Caco-2 (cell line): ENCODE data around the gene ABCA5. TPM values are rescaled to one million over a fixed set of nuclear protein-coding genes. Genes with fewer than 3 reads are reported as not detected.

Experiments
- BruUV-seq: library from RNA; stranded (reverse); fragments of 400-500 nt; replicated peaks from 2 replicates; lab custom pipeline; 2021; lab: Mats Ljungman, UMichigan
- CTCF ChIA-PET: fragments of 300-600 bp; sonication (Branson Sonifier 250); formaldehyde crosslinking; loops from one replicate; lab custom pipeline; 2022; ENCODE audit warnings: antibody characterized with exemption; lab: Charles Lee
- POLR2A ChIA-PET: fragments of 300-600 bp; sonication (Branson Sonifier 250); formaldehyde crosslinking; loops from one replicate; lab custom pipeline; 2022; ENCODE audit warnings: antibody characterized with exemption; lab: Charles Lee
- DNase-seq, 2 experiments: peaks; one replicate each; pipeline versions ENCODE4 v3.0.0 to v3.0.0-alpha.2; 2020 to 2022
- H3K27me3 ChIP-seq: replicated peaks from 2 replicates; pipeline ENCODE4 v1.6.0; 2011; ENCODE audit warnings: low read length; ENCODE audit not compliant: control insufficient read depth, insufficient read depth
- H3K36me3 ChIP-seq: 2 replicates; pipeline ENCODE4 v1.5.1; 2011; ENCODE audit warnings: low read length; ENCODE audit not compliant: control insufficient read depth, insufficient read depth
- H3K4me1 ChIP-seq: fragments of 250-450 bp; sonication (Bioruptor Pico); 2 replicates; pipeline ENCODE4 v1.5.1; 2020; ENCODE audit warnings: mild to moderate bottlenecking
- H3K4me3 ChIP-seq: 2 replicates; pipeline ENCODE4 v1.5.1; 2011; ENCODE audit warnings: low read depth, mild to moderate bottlenecking, control low read depth, low read length
- H3K9me3 ChIP-seq: fragments of 250-450 bp; sonication (Bioruptor Pico); 2 replicates; pipeline ENCODE4 v1.5.1; 2020; ENCODE audit warnings: mild to moderate bottlenecking, moderate library complexity
- H3K27ac Mint-ChIP-seq: one replicate; pipeline ENCODE4 v1.8.0; 2022; ENCODE audit warnings: mixed read lengths; ENCODE audit not compliant: unreplicated experiment
- H3K27me3 Mint-ChIP-seq: one replicate; pipeline ENCODE4 v1.8.0; 2022; ENCODE audit warnings: mixed read lengths; ENCODE audit not compliant: insufficient read depth, unreplicated experiment
- H3K36me3 Mint-ChIP-seq: one replicate; pipeline ENCODE4 v1.8.0; 2022; ENCODE audit warnings: mild to moderate bottlenecking, mixed read lengths; ENCODE audit not compliant: insufficient read depth, unreplicated experiment
- H3K4me1 Mint-ChIP-seq: one replicate; pipeline ENCODE4 v1.8.0; 2022; ENCODE audit warnings: low read depth, mixed read lengths; ENCODE audit not compliant: unreplicated experiment
- H3K4me3 Mint-ChIP-seq: one replicate; pipeline ENCODE4 v1.8.0; 2022; ENCODE audit warnings: mild to moderate bottlenecking, moderate library complexity, mixed read lengths; ENCODE audit not compliant: unreplicated experiment
- H3K9me3 Mint-ChIP-seq: one replicate; pipeline ENCODE4 v1.8.0; 2022; ENCODE audit warnings: mixed read lengths; ENCODE audit not compliant: unreplicated experiment
- intact Hi-C: fragments of 100-400 bp; cut with micrococcal nuclease; formaldehyde crosslinking; loops from one replicate; pipeline ENCODE4 v1.10.0; 2022; ENCODE audit not compliant: unreplicated experiment
- total RNA-seq: library from RNA; stranded (reverse); gene quantifications from 2 replicates; pipeline ENCODE4 v1.2.3, GENCODE V29; 2022
- TF ChIP-seq, protein P1 (sequence below), 2 experiments: fragments of 200-600 bp in 1 of 2; IDR thresholded peaks; 1 replicate in 1 of 2; 2 replicates in 1 of 2; pipeline versions ENCODE4 v1.5.1 to v1.8.0; 2011 to 2022; ENCODE audit warnings: antibody characterized with exemption in 1 of 2, control low read depth in 1 of 2, inconsistent platforms in 1 of 2, low read depth in 1 of 2, low read length in 1 of 2, mild to moderate bottlenecking in 1 of 2, moderate library complexity in 1 of 2; ENCODE audit not compliant: insufficient read depth in 1 of 2, severe bottlenecking in 1 of 2, unreplicated experiment in 1 of 2

The ABCA5 gene
- total RNA-seq, 1 experiment from 2014 or later, result 11.0 TPM

DNA sequence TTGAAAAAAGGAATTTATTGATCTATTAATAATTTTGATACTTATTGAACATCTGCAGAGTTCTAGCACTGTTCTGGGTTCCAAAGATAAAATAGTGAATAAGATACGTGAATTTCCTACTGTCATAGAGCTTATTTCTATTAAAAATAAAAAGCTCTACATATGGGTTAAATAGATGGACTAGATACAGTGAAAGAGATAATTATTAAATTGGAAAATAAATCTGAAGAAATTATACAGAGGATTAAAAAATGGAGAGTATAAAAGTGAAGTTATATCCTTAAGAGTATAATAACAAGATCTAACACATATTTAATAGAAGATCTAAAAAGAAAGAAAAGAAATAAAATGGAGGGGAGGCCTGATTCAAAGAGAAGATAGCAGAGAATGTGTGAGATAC lies 10.1 kb upstream of the ABCA5 start:
- TF ChIP-seq, protein P1, sequence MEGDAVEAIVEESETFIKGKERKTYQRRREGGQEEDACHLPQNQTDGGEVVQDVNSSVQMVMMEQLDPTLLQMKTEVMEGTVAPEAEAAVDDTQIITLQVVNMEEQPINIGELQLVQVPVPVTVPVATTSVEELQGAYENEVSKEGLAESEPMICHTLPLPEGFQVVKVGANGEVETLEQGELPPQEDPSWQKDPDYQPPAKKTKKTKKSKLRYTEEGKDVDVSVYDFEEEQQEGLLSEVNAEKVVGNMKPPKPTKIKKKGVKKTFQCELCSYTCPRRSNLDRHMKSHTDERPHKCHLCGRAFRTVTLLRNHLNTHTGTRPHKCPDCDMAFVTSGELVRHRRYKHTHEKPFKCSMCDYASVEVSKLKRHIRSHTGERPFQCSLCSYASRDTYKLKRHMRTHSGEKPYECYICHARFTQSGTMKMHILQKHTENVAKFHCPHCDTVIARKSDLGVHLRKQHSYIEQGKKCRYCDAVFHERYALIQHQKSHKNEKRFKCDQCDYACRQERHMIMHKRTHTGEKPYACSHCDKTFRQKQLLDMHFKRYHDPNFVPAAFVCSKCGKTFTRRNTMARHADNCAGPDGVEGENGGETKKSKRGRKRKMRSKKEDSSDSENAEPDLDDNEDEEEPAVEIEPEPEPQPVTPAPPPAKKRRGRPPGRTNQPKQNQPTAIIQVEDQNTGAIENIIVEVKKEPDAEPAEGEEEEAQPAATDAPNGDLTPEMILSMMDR (IDR thresholded peaks at IDR 0.05; ENCODE audit: insufficient read depth in 1 of 2, low read depth in 1 of 2, low read length in 1 of 2, severe bottlenecking in 1 of 2, unreplicated experiment in 1 of 2), result no peak
- H3K9me3 ChIP-seq, result no peaks in the 10 kb centered on the region
- Mint-ChIP-seq H3K36me3 (no peaks in the 10 kb centered on the region), H3K9me3 (no peaks in the 10 kb centered on the region), H3K4me1 (peaks cover 6% of the 10 kb centered on the region), H3K27me3 (peaks cover 12% of the 10 kb centered on the region), H3K27ac (no peak overlapping the region), H3K4me3 (no peak overlapping the region)
- ChIA-PET CTCF (no interaction called here), POLR2A (no interaction called here)
- no TSS peak for BruUV-seq
- no peaks in the 10 kb centered on the region for H3K4me1 ChIP-seq
- H3K36me3 ChIP-seq, result no peaks in the 10 kb centered on the region
- intact Hi-C loops, result no loop called here
- no peaks in the 10 kb centered on the region for H3K27me3 ChIP-seq
- no peak overlapping the region for H3K4me3 ChIP-seq
- no peak for DNase-seq

DNA sequence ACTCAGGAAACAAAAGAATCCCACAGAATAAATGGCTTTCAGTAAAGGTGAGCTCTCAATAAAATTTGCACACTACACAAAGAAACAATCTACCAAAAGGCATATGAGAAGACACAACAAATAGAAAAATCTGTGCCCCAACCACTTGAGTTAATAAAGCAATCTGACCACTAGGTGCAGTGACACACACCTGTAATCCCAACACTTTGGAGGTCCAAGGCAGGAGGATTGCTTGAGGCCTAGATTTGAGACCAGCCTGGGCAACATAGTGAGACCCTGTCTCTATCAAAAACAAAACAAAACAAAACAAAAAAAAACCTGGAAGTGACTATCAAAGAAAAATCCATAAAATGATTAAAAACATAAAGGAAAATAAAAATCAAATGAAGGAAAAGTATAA lies 9.6 kb upstream of the ABCA5 start:
- Mint-ChIP-seq H3K36me3 (no peaks in the 10 kb centered on the region), H3K27me3 (peaks cover 13% of the 10 kb centered on the region), H3K4me1 (peaks cover 6% of the 10 kb centered on the region), H3K27ac (no peak overlapping the region), H3K9me3 (no peaks in the 10 kb centered on the region), H3K4me3 (no peak overlapping the region)
- intact Hi-C loops, result no loop called here
- DNase-seq, result no peak
- CTCF ChIA-PET, result no interaction called here
- BruUV-seq, result no TSS peak
- Histone ChIP-seq H3K27me3 (no peaks in the 10 kb centered on the region), H3K4me1 (no peaks in the 10 kb centered on the region), H3K4me3 (no peak overlapping the region), H3K9me3 (no peaks in the 10 kb centered on the region), H3K36me3 (no peaks in the 10 kb centered on the region)
- TF ChIP-seq, protein P1 (IDR thresholded peaks at IDR 0.05; ENCODE audit: insufficient read depth in 1 of 2, low read depth in 1 of 2, low read length in 1 of 2, severe bottlenecking in 1 of 2, unreplicated experiment in 1 of 2), result peak in 1 of 2 experiments; percentile 6
- POLR2A ChIA-PET, result no interaction called here

- no TSS peak for BruUV-seq
- Histone ChIP-seq H3K27me3 (no peaks in the 10 kb centered on the region), H3K9me3 (no peaks in the 10 kb centered on the region), H3K4me3 (no peak overlapping the region), H3K4me1 (no peaks in the 10 kb centered on the region), H3K36me3 (no peaks in the 10 kb centered on the region)
- ChIA-PET POLR2A (interaction anchor here (0.7 kb wide), 1 partner anchor 1167 kb away, joined by 4 read pairs; no protein-coding TSS in a partner anchor), CTCF (interaction anchor here (0.7 to 2.3 kb wide), 4 partner anchors 24 to 189 kb away, joined by 3 to 6 read pairs (median 3); no protein-coding TSS in a partner anchor)
- intact Hi-C loops, result loop anchor here (1.0 kb wide), 3 partner anchors 22 to 188 kb away; no protein-coding TSS in a partner anchor
- Mint-ChIP-seq H3K9me3 (no peaks in the 10 kb centered on the region), H3K4me3 (peak overlapping the region; percentile 46), H3K36me3 (no peaks in the 10 kb centered on the region), H3K27ac (no peak overlapping the region), H3K27me3 (peaks cover 15% of the 10 kb centered on the region), H3K4me1 (peaks cover 6% of the 10 kb centered on the region)
- TF ChIP-seq, protein P1 (IDR thresholded peaks at IDR 0.05; ENCODE audit: insufficient read depth in 1 of 2, low read depth in 1 of 2, low read length in 1 of 2, severe bottlenecking in 1 of 2, unreplicated experiment in 1 of 2), result peak; percentile 51 to 53
- DNase-seq, result peak in 1 of 2 experiments; percentile 23
Observed at GRCh38 chr17:69335058-69335457, 8.1 kb upstream of the ABCA5 start.
